ENCODE results near the gene RACGAP1.

DNA sequence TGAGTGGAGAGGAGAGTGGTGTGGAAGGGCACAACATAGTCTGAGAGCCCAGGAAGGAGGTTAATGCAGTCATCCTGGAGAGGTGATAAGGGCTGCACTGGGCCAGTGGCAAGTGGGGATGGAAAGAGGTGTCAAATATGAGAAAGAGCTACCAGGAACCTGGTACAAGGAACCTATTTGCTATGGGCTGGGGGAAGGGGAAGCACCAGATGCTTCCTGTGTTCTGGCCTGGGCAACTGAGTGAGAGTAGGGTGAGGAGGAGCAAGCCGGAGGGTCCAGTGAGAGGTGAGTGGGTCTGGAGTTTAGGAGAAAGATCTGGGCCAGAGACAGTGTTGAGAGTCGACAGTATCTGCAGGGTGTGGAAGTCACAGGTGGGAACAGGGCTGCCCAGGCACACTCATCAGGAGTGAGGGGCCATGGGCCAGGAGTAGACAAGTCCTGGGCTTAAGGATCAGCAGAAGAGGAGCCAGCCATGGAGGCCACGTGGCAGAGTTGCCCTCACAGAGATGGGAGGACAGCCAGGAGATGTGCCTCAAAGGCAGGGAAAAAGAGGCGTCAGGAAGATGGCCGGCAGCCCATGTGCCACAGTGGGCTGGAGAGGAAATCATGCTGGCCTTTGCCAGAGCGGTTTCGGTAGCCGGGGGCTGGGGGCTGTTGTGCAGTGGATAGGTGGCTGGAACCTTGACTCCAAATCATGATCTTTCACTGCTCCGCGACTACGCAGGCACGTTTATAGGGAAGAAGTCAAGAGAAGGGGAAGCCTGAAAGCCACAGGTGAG lies 55.5 kb downstream of the RACGAP1 start:
- TF ChIP-seq, protein P1, sequence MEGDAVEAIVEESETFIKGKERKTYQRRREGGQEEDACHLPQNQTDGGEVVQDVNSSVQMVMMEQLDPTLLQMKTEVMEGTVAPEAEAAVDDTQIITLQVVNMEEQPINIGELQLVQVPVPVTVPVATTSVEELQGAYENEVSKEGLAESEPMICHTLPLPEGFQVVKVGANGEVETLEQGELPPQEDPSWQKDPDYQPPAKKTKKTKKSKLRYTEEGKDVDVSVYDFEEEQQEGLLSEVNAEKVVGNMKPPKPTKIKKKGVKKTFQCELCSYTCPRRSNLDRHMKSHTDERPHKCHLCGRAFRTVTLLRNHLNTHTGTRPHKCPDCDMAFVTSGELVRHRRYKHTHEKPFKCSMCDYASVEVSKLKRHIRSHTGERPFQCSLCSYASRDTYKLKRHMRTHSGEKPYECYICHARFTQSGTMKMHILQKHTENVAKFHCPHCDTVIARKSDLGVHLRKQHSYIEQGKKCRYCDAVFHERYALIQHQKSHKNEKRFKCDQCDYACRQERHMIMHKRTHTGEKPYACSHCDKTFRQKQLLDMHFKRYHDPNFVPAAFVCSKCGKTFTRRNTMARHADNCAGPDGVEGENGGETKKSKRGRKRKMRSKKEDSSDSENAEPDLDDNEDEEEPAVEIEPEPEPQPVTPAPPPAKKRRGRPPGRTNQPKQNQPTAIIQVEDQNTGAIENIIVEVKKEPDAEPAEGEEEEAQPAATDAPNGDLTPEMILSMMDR (IDR thresholded peaks at IDR 0.05): no peak
- TF ChIP-seq POLR2A (IDR thresholded peaks at IDR 0.05): no peak

Data from testis (tissue), 2 donors.